HG03066 (cell line): Measurements from ENCODE around the gene TRAIP.

Source experiments
- ATAC-seq: cut with Tn5 transposase; IDR thresholded peaks from one replicate; pipeline ENCODE4 v1.9.1; 2021; ENCODE audit warnings: low read depth; ENCODE audit not compliant: unreplicated experiment

Gene TRAIP

GRCh38 chr3:49876567-49876966, 20.2 kb upstream of the TRAIP start:
- no peak for ATAC-seq

GRCh38 chr3:49873623-49874022, 17.3 kb upstream of the TRAIP start:
- no peak for ATAC-seq

- no peak for ATAC-seq
Measured at GRCh38 chr3:49872801-49873281, 16.5 kb upstream of the TRAIP start.

GRCh38 chr3:49871531-49872153, 15.3 kb upstream of the TRAIP start:
- no peak for ATAC-seq

GRCh38 chr3:49869525-49870126, 13.3 kb upstream of the TRAIP start, which contains the start of gene CAMKV:
CAMKV (minus strand) TSS chr3:49869906; CDS start chr3:49862388, 7,518 bp downstream.
- no peak for ATAC-seq

GRCh38 chr3:49868862-49869466, 12.6 kb upstream of the TRAIP start:
- ATAC-seq = no peak

- no peak for ATAC-seq
Measured at GRCh38 chr3:49867871-49868321, 11.5 kb upstream of the TRAIP start.

- ATAC-seq = no peak
Measured at GRCh38 chr3:49867400-49867799, 11.0 kb upstream of the TRAIP start.

GRCh38 chr3:49865198-49865784, 8.9 kb upstream of the TRAIP start:
- no peak for ATAC-seq

- ATAC-seq = no peak
Measured at GRCh38 chr3:49864505-49864904, 8.1 kb upstream of the TRAIP start.

GRCh38 chr3:49859576-49860305, 3.4 kb upstream of the TRAIP start:
- ATAC-seq = no peak

- no peak for ATAC-seq
Measured at GRCh38 chr3:49855662-49856061, 702 bp downstream of the TRAIP start.

GRCh38 chr3:49845694-49846093, 10.7 kb downstream of the TRAIP start:
- ATAC-seq = no peak

GRCh38 chr3:49844464-49845183, 11.7 kb downstream of the TRAIP start:
- ATAC-seq = no peak

GRCh38 chr3:49842843-49843517, 13.4 kb downstream of the TRAIP start:
- ATAC-seq = no peak

- ATAC-seq = no peak
Measured at GRCh38 chr3:49841806-49842205, 14.6 kb downstream of the TRAIP start.

GRCh38 chr3:49841126-49841696, 15.2 kb downstream of the TRAIP start:
- no peak for ATAC-seq

GRCh38 chr3:49840388-49840787, 16.0 kb downstream of the TRAIP start:
- no peak for ATAC-seq

GRCh38 chr3:49839193-49839809, 17.1 kb downstream of the TRAIP start:
- no peak for ATAC-seq
